Calu3 (cell line): Measurements from ENCODE around the gene FAF2. TPM values are rescaled to one million over a fixed set of nuclear protein-coding genes. Genes with fewer than 3 reads are reported as not detected.

ENCODE experiments used
- BruUV-seq: library from RNA; stranded (reverse); fragments of 400-500 nt; replicated peaks from 2 replicates; lab custom pipeline; 2021; lab: Mats Ljungman, UMichigan
- CTCF ChIA-PET: fragments of 300-600 bp; sonication (Branson Sonifier 250); formaldehyde crosslinking; loops from one replicate; lab custom pipeline; 2022; ENCODE audit warnings: antibody characterized with exemption; lab: Charles Lee
- DNase-seq: peaks from one replicate; pipeline ENCODE4 v3.0.0; 2022
- H3K27ac Mint-ChIP-seq: one replicate; pipeline ENCODE4 v1.8.0; 2022; ENCODE audit warnings: mixed read lengths; ENCODE audit not compliant: unreplicated experiment
- H3K27me3 Mint-ChIP-seq: one replicate; pipeline ENCODE4 v1.8.0; 2022; ENCODE audit warnings: mixed read lengths; ENCODE audit not compliant: unreplicated experiment
- H3K36me3 Mint-ChIP-seq: one replicate; pipeline ENCODE4 v1.8.0; 2022; ENCODE audit warnings: mild to moderate bottlenecking, moderate library complexity, mixed read lengths; ENCODE audit not compliant: insufficient read depth, unreplicated experiment
- H3K4me1 Mint-ChIP-seq: one replicate; pipeline ENCODE4 v1.8.0; 2022; ENCODE audit warnings: mild to moderate bottlenecking, low read depth, mixed read lengths; ENCODE audit not compliant: unreplicated experiment
- H3K4me3 Mint-ChIP-seq: one replicate; pipeline ENCODE4 v1.8.0; 2022; ENCODE audit warnings: mild to moderate bottlenecking, low read depth, moderate library complexity, mixed read lengths; ENCODE audit not compliant: unreplicated experiment
- H3K9me3 Mint-ChIP-seq: one replicate; pipeline ENCODE4 v1.8.0; 2022; ENCODE audit warnings: low read depth, mixed read lengths; ENCODE audit not compliant: unreplicated experiment
- CTCF ChIP-seq: fragments of 200-600 bp; IDR thresholded peaks from one replicate; pipeline ENCODE4 v1.8.0; 2022; ENCODE audit warnings: antibody characterized with exemption; ENCODE audit not compliant: unreplicated experiment
- intact Hi-C: fragments of 100-400 bp; cut with micrococcal nuclease; formaldehyde crosslinking; loops from one replicate; pipeline ENCODE4 v1.10.0; 2022; ENCODE audit not compliant: unreplicated experiment
- total RNA-seq: library from RNA; stranded (reverse); gene quantifications from 2 replicates; pipeline ENCODE4 v1.2.3, GENCODE V29; 2022

The FAF2 gene
- total RNA-seq, 1 experiment from 2014 or later: 73.6 TPM

- intact Hi-C loops: loop anchor here (5.0 kb wide), 1 partner anchor 117 kb away; the partner anchor contains the start of gene CLTB
- no TSS peak for BruUV-seq
- Mint-ChIP-seq H3K4me1 (peaks cover 50% of the 10 kb centered on the region), H3K36me3 (peaks cover 41% of the 10 kb centered on the region), H3K27ac (peak overlapping the region; percentile 57), H3K9me3 (no peaks in the 10 kb centered on the region), H3K27me3 (no peaks in the 10 kb centered on the region), H3K4me3 (peak overlapping the region; percentile 96)
- no peak for TF ChIP-seq CTCF
- no peak for DNase-seq
- CTCF ChIA-PET: interaction anchor here (3.6 kb wide), 1 partner anchor 87 kb away, joined by 19 read pairs; the partner anchor contains the start of gene FAF2
These were observed 86.5 kb downstream of the FAF2 start for GRCh38 chr5:176534640-176535039.

GRCh38 chr5:176535101-176535663, 87.0 kb downstream of the FAF2 start:
- peak overlapping the region; percentile 96 for H3K4me3 Mint-ChIP-seq
- BruUV-seq: no TSS peak
- DNase-seq: no peak
- peak overlapping the region; percentile 97 for H3K27ac Mint-ChIP-seq
- intact Hi-C loops: loop anchor here (5.0 kb wide), 1 partner anchor 118 kb away; the partner anchor contains the start of gene CLTB
- H3K27me3 Mint-ChIP-seq: no peaks in the 10 kb centered on the region
- H3K36me3 Mint-ChIP-seq: peaks cover 46% of the 10 kb centered on the region
- no peaks in the 10 kb centered on the region for H3K9me3 Mint-ChIP-seq
- TF ChIP-seq CTCF: no peak
- CTCF ChIA-PET: interaction anchor here (0.9 to 3.6 kb wide), 3 partner anchors 12 to 87 kb away, joined by 3 to 19 read pairs (median 5); partner anchors contain the start of gene FAF2
- H3K4me1 Mint-ChIP-seq: peaks cover 56% of the 10 kb centered on the region

GRCh38 chr5:176535664-176536131, 87.5 kb downstream of the FAF2 start:
- intact Hi-C loops: loop anchor here (5.0 kb wide), 1 partner anchor 118 kb away; the partner anchor contains the start of gene CLTB
- H3K27ac Mint-ChIP-seq: peak overlapping the region; percentile 97
- H3K9me3 Mint-ChIP-seq: no peaks in the 10 kb centered on the region
- DNase-seq: no peak
- H3K4me1 Mint-ChIP-seq: peaks cover 61% of the 10 kb centered on the region
- H3K27me3 Mint-ChIP-seq: no peaks in the 10 kb centered on the region
- CTCF ChIA-PET: interaction anchor here (0.9 to 3.6 kb wide), 4 partner anchors 12 to 117 kb away, joined by 3 to 19 read pairs (median 11); partner anchors contain the start of gene FAF2
- peaks cover 49% of the 10 kb centered on the region for H3K36me3 Mint-ChIP-seq
- BruUV-seq: no TSS peak
- TF ChIP-seq CTCF: no peak
- peak overlapping the region; percentile 96 for H3K4me3 Mint-ChIP-seq

- no peaks in the 10 kb centered on the region for H3K27me3 Mint-ChIP-seq
- peak overlapping the region; percentile 97 for H3K27ac Mint-ChIP-seq
- TF ChIP-seq CTCF: no peak
- peak; percentile 84 for DNase-seq
- TSS peak; percentile 27 for BruUV-seq
- no peaks in the 10 kb centered on the region for H3K9me3 Mint-ChIP-seq
- peaks cover 51% of the 10 kb centered on the region for H3K36me3 Mint-ChIP-seq
- peak overlapping the region; percentile 96 for H3K4me3 Mint-ChIP-seq
- peaks cover 67% of the 10 kb centered on the region for H3K4me1 Mint-ChIP-seq
- intact Hi-C loops: loop anchor here (5.0 kb wide), 1 partner anchor 119 kb away; the partner anchor contains the start of gene CLTB
- CTCF ChIA-PET: interaction anchor here (0.6 to 3.6 kb wide), 8 partner anchors 13 to 118 kb away, joined by 3 to 19 read pairs (median 8); partner anchors contain the start of genes CDHR2, FAF2 and TSPAN17
These were observed 88.1 kb downstream of the FAF2 start for GRCh38 chr5:176536132-176536901.
